Karpas-422 (cell line): ENCODE results near the gene SCARB2. TPM values are rescaled to one million over a fixed set of nuclear protein-coding genes. Genes with fewer than 3 reads are reported as not detected.

Experiments used
- DNase-seq: peaks from one replicate; pipeline ENCODE4 v3.0.0-alpha.2; 2015
- H2AFZ ChIP-seq: fragments of 200-600 bp; sonication (generic); 2 replicates; pipeline ENCODE4 v1.6.1; 2014; ENCODE audit warnings: antibody characterized with exemption, low read length, mixed read lengths
- H3K27ac ChIP-seq: fragments of 200-600 bp; sonication (generic); 2 replicates; pipeline ENCODE4 v1.5.1; 2014; ENCODE audit warnings: mild to moderate bottlenecking, low read length, moderate library complexity
- H3K27me3 ChIP-seq: fragments of 200-600 bp; sonication (generic); 2 replicates; pipeline ENCODE4 v1.6.1; 2014; ENCODE audit warnings: low read length, mixed read lengths
- H3K36me3 ChIP-seq: fragments of 200-600 bp; sonication (generic); 2 replicates; pipeline ENCODE4 v1.6.1; 2014; ENCODE audit warnings: low read length, mixed read lengths; ENCODE audit not compliant: insufficient read depth
- H3K4me1 ChIP-seq: fragments of 200-600 bp; sonication (generic); 2 replicates; pipeline ENCODE4 v1.6.1; 2014; ENCODE audit warnings: mild to moderate bottlenecking, low read length, mixed read lengths
- H3K4me2 ChIP-seq: fragments of 200-600 bp; sonication (generic); 2 replicates; pipeline ENCODE4 v1.6.1; 2014; ENCODE audit warnings: low read length, low read depth, mild to moderate bottlenecking; ENCODE audit not compliant: poor library complexity, severe bottlenecking
- H3K4me3 ChIP-seq: fragments of 200-600 bp; sonication (generic); 2 replicates; pipeline ENCODE4 v1.5.1; 2014; ENCODE audit warnings: mild to moderate bottlenecking, antibody characterized with exemption, low read length, mixed read lengths
- H3K79me2 ChIP-seq: fragments of 200-600 bp; sonication (generic); 2 replicates; pipeline ENCODE4 v1.6.1; 2014; ENCODE audit warnings: mild to moderate bottlenecking, low read length, mixed read lengths
- H3K9ac ChIP-seq: fragments of 200-600 bp; sonication (generic); 2 replicates; pipeline ENCODE4 v1.6.0; 2014; ENCODE audit warnings: low read length
- H3K9me2 ChIP-seq: fragments of 200-600 bp; sonication (generic), shearing (Covaris generic); replicated peaks from 2 replicates; pipeline ENCODE4 v1.6.0; 2014; ENCODE audit warnings: mild to moderate bottlenecking, low read length, moderate library complexity; ENCODE audit not compliant: insufficient read depth
- H3K9me3 ChIP-seq: fragments of 300-700, 200-600 bp; sonication (generic); 2 replicates; pipeline ENCODE4 v1.6.1; 2014; ENCODE audit warnings: low read length, mixed read lengths
- H4K20me1 ChIP-seq: fragments of 200-600 bp; sonication (generic); 2 replicates; pipeline ENCODE4 v1.6.1; 2014; ENCODE audit warnings: mild to moderate bottlenecking, antibody characterized with exemption, low read length, low read depth; ENCODE audit not compliant: insufficient read depth
- total RNA-seq: library from RNA; depleted of rRNA; stranded (reverse); fragments of >200 nt; shearing (Covaris generic); gene quantifications from 2 replicates; pipeline ENCODE4 v1.2.3, GENCODE V29; 2014; ENCODE audit warnings: low replicate concordance

The SCARB2 gene
- total RNA-seq, 1 experiment from 2014 or later, result 6.8 TPM

DNA sequence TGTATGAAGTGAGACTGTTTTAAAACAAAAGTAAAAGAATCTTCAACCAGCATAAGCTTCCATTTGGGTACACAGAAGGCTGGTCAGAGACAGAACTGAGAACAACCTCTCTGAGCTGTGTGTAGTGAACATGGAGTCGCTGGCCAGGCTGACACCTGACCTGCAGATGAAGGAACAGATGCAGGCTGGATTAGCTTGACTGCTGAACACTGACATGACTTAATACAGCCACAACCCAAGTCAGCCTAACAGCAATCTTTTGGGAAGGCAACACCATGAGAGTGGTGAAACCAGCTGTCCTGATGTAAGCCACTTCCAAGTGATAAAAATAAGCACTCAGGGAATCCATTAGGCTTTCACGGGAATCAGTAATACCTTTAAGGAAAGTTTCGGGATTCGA is 10.1 kb downstream of the SCARB2 start:
- Histone ChIP-seq H3K27me3 (no peaks in the 10 kb centered on the region), H3K4me3 (no peak overlapping the region), H3K4me2 (no peak overlapping the region), H3K9ac (no peak overlapping the region), H2AFZ (no peak overlapping the region), H3K36me3 (no peaks in the 10 kb centered on the region), H3K4me1 (peaks cover 11% of the 10 kb centered on the region), H3K27ac (no peak overlapping the region), H3K9me2 (no peaks in the 10 kb centered on the region), H3K9me3 (no peaks in the 10 kb centered on the region), H4K20me1 (0 out of 2 replicates have a peak, but pooled peaks cover 3% of the 10 kb centered on the region), H3K79me2 (no peaks in the 10 kb centered on the region)
- no peak for DNase-seq

DNA sequence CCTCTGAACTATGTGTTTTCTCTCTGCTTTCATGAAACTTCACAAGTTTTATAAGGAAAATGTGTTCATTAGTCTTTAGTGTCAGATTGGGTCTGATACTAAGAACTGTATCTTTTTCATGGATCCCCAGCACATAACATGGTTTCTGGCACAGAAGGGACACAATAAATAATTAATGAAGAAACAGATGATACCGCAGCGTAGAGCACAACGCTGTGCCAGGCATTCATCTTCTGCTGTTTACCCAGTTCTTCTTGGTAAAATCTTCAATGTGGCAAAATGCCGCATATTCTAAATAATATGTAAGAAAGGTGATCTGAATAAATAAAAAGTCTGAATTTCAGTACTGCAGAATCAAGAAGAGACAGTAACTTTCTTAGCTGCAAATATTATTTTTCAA is 12.3 kb downstream of the SCARB2 start:
- Histone ChIP-seq H3K9me3 (no peaks in the 10 kb centered on the region), H3K27ac (no peak overlapping the region), H2AFZ (no peak overlapping the region), H3K4me1 (peaks cover 11% of the 10 kb centered on the region), H3K4me3 (no peak overlapping the region), H3K9ac (no peak overlapping the region), H3K9me2 (no peaks in the 10 kb centered on the region), H3K4me2 (no peak overlapping the region), H3K79me2 (no peaks in the 10 kb centered on the region), H3K36me3 (no peaks in the 10 kb centered on the region), H4K20me1 (0 out of 2 replicates have a peak, but pooled peaks cover 3% of the 10 kb centered on the region), H3K27me3 (no peaks in the 10 kb centered on the region)
- DNase-seq, result no peak

DNA sequence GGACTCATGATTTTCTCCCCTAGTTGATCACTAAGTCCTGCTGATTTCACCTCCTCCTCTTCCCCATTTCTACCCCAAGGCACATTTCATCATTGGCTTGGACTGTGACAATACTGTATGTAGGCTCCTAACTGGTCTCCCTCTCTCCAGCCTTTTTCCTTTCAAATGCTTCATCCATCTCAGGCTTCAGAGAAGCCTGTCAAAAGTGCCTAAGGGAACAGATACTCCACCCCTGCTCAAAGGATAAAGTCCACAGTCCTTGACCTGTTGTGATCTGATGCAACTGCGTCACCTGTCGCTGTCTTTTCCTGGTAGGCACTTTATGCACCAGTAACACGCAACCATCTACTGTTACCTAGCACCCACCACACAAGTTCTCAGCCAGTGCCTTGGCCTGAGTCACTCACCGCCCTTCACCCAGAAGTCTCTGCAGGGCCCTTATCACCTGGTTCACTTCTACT is 12.8 kb downstream of the SCARB2 start:
- Histone ChIP-seq H3K4me1 (peaks cover 11% of the 10 kb centered on the region), H3K9ac (no peak overlapping the region)
- no peak for DNase-seq

DNA sequence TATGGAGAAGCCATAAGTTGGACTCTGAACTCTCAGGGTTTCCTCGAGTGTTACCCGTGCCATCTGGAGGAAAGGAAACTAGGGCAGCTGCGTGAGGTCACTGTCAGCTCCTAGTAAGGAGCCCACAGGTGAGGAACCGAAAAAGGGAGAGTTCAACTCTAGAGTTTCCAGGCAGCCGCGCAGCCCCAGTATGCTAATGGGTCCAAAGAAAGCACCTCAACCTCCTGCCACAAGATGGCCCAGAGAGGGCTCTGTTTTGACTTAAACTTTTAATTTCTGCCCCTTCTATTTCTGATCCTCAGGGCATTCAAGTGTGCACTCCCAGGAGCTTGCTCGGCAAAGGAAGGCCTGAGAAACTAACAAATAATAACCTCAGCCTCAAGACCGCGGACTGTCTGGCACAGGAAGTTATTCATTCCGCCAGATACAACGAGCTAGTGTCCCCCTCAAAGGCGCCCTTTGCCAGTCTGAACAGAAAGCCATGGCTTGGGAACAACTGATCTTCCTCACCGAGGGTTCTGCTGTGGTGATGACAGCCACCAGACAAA is 13.9 kb downstream of the SCARB2 start:
- Histone ChIP-seq H3K9me2 (no peaks in the 10 kb centered on the region), H4K20me1 (0 out of 2 replicates have a peak, but pooled peaks cover 3% of the 10 kb centered on the region), H3K4me2 (peak overlapping the region; percentile 42), H3K79me2 (no peaks in the 10 kb centered on the region), H3K27me3 (no peaks in the 10 kb centered on the region), H3K4me1 (peaks cover 11% of the 10 kb centered on the region), H3K27ac (no peak overlapping the region), H3K9ac (no peak overlapping the region), H3K4me3 (no peak overlapping the region), H2AFZ (no peak overlapping the region), H3K9me3 (no peaks in the 10 kb centered on the region), H3K36me3 (no peaks in the 10 kb centered on the region)
- peak; percentile 63 for DNase-seq

More for the DNA sequence above, 12.8 kb downstream of the SCARB2 start:
- Histone ChIP-seq H3K27me3 (no peaks in the 10 kb centered on the region), H4K20me1 (0 out of 2 replicates have a peak, but pooled peaks cover 3% of the 10 kb centered on the region), H3K9me3 (no peaks in the 10 kb centered on the region), H3K36me3 (no peaks in the 10 kb centered on the region), H3K4me2 (no peak overlapping the region), H3K79me2 (no peaks in the 10 kb centered on the region), H2AFZ (no peak overlapping the region), H3K4me3 (no peak overlapping the region), H3K27ac (no peak overlapping the region), H3K9me2 (no peaks in the 10 kb centered on the region)

DNA sequence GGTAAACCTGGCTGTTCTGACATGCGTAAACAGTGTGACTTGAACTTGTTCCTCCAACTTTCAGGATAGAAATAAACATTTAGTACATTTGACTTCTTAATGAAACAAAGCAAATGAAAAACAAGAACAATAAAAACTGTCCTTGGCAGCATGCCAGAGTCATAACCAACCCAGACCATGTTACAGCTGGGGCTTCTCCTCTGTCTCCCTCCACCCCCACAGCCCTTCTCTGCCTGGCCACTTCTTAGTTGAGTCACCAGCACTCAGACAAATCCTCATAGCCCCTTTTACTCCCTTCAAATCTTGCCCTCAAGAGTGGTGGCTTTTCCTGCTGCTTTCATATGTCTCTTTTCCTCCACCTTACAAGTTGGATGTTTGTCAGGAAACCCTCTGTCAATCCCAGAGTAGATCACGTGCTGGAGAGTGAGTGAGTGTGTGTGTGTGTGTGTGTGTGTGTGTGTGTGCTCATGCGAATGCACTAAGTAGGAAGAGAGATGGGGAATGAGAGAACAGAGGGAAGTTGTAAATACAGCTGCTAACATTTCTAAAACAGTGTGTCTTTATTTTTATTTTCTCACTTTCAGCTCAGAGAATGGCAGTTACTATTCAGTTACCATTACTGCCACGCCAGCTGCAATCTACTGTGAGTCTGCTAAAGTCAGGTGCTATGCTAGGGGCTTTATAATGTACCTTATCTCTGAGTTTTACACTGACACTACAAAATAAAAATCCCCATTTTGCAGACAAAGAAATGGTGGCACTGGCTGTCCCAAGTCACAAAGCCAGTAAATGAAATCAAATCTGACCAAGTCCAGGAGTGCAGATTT is 15.0 kb downstream of the SCARB2 start:
- no peak for DNase-seq
- no peak overlapping the region for H2AFZ ChIP-seq
- no peaks in the 10 kb centered on the region for H3K9me2 ChIP-seq
- H3K4me2 ChIP-seq, result no peak overlapping the region
- no peak overlapping the region for H3K27ac ChIP-seq
- no peak overlapping the region for H3K4me3 ChIP-seq
- H3K79me2 ChIP-seq, result no peaks in the 10 kb centered on the region
- no peaks in the 10 kb centered on the region for H3K36me3 ChIP-seq
- peaks cover 11% of the 10 kb centered on the region for H3K4me1 ChIP-seq
- no peaks in the 10 kb centered on the region for H3K9me3 ChIP-seq
- H3K27me3 ChIP-seq, result no peaks in the 10 kb centered on the region
- no peak overlapping the region for H3K9ac ChIP-seq
- 0 out of 2 replicates have a peak, but pooled peaks cover 3% of the 10 kb centered on the region for H4K20me1 ChIP-seq

DNA sequence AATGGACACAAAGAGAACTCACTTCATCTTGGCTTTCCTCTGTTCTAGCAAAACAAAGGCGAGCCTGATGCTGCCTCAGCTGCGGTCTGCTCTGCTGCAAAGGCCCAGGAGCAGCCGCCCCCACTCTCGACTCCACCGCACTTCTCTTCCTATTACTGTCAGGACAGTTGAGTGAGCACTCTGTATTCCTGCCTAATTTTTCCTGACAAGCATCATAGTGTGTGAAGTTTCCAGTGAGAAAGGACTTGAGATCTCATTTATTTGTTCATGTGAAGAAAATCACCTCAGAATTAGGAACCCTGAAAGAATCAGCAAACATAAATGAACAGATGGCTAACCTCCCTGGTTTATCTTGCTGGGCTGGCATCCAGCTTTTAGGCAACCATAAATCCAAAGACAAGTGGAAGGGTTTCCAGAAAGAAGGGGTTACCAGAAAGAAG is 15.6 kb downstream of the SCARB2 start:
- Histone ChIP-seq H3K9ac (no peak overlapping the region), H3K9me3 (no peaks in the 10 kb centered on the region), H3K4me1 (peaks cover 11% of the 10 kb centered on the region), H3K27me3 (no peaks in the 10 kb centered on the region), H3K27ac (no peak overlapping the region), H4K20me1 (0 out of 2 replicates have a peak, but pooled peaks cover 3% of the 10 kb centered on the region), H3K9me2 (no peaks in the 10 kb centered on the region), H3K79me2 (no peaks in the 10 kb centered on the region), H3K4me2 (no peak overlapping the region), H2AFZ (no peak overlapping the region), H3K4me3 (no peak overlapping the region), H3K36me3 (no peaks in the 10 kb centered on the region)
- DNase-seq, result no peak

DNA sequence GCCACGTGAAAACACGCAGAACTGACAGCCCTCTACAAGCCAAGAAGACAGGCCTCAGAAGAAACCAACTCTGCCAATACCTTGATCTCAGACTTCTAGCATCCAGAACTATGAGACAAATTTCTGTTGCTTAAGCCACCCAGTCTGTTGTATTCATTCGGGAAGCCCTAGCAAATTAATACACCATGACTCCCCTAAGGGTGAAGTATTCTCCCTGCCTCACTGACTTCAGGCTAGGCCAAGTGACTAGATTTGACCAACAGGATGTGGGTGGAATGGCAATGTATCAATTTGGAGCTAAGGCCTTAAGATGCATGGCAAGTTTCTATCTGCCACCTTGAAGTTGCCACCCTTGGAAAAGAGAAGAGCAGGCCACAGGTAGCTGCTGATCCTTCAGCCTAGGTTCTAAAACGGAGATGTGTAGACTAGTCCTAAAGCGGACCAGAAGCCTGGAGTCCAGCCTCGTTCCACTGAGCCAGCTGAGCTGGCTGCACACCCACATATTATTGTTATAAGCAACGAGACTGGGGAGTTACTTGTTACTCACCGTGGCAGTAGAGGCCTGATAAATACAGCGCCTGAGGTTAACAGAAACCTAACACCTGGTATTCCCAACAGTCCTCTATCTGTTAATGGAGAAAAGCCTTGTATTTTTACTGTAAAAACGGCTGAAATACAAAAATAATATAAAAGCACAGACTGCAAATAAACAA is 16.4 kb downstream of the SCARB2 start:
- Histone ChIP-seq H2AFZ (no peak overlapping the region), H3K27ac (no peak overlapping the region), H3K27me3 (no peaks in the 10 kb centered on the region), H3K4me2 (no peak overlapping the region), H3K9me3 (no peaks in the 10 kb centered on the region), H3K9me2 (no peaks in the 10 kb centered on the region), H3K4me1 (peaks cover 11% of the 10 kb centered on the region), H3K36me3 (no peaks in the 10 kb centered on the region), H3K79me2 (no peaks in the 10 kb centered on the region), H3K9ac (no peak overlapping the region), H3K4me3 (no peak overlapping the region), H4K20me1 (0 out of 2 replicates have a peak, but pooled peaks cover 3% of the 10 kb centered on the region)
- DNase-seq, result no peak

DNA sequence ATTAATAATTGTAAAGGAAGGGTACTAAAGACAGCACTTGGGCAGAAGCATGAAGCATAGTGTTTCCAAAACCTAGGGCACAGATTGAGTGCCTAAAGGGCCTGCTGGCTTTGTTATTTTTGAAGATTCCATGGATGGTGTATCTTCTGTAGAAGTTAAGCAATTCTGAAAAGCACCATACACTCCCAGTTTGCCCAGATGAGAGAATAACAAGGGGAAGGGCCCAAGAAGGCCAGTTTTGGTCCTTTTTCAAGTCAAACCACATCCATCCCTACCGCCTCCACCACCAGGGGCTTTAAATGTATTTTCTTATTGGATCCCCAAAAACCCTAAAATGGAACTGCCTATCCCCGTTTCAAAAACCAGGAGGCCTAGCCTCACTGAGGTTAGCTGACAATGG is 17.2 kb downstream of the SCARB2 start:
- no peak for DNase-seq
- Histone ChIP-seq H3K79me2 (no peaks in the 10 kb centered on the region), H3K9me2 (no peaks in the 10 kb centered on the region), H3K36me3 (no peaks in the 10 kb centered on the region), H3K4me1 (peaks cover 11% of the 10 kb centered on the region), H3K9ac (no peak overlapping the region), H3K27me3 (no peaks in the 10 kb centered on the region), H4K20me1 (0 out of 2 replicates have a peak, but pooled peaks cover 3% of the 10 kb centered on the region), H3K4me2 (no peak overlapping the region), H2AFZ (no peak overlapping the region), H3K27ac (no peak overlapping the region), H3K4me3 (no peak overlapping the region), H3K9me3 (no peaks in the 10 kb centered on the region)
